Upper lobe of left lung (tissue), 4 donors: Measurements from ENCODE around the gene IGF2BP1.

Experiments
- CTCF ChIP-seq, 6 experiments: fragments of 450-650 bp in 4 of 6; fragments of 200-600 bp in 2 of 6; sonication (generic) in 2 of 6; IDR thresholded peaks; one replicate each; pipeline ENCODE4 v1.5.1; 2016 to 2019; ENCODE audit warnings: antibody characterized with exemption in 6 of 6
- EP300 ChIP-seq, 4 donors: sonication (generic); formaldehyde crosslinking; IDR thresholded peaks; one replicate each; pipeline ENCODE4 v1.5.1; 2017; ENCODE audit warnings: antibody characterized with exemption in 4 of 4, control low read depth in 2 of 4
- POLR2A ChIP-seq, 4 donors: fragments of 450-650 bp; IDR thresholded peaks; one replicate each; pipeline ENCODE4 v1.5.1; 2016 to 2017; ENCODE audit warnings: antibody characterized with exemption in 4 of 4, mild to moderate bottlenecking in 2 of 4
- POLR2AphosphoS5 ChIP-seq, 2 donors: sonication (generic); formaldehyde crosslinking; IDR thresholded peaks; one replicate each; pipeline ENCODE4 v1.5.1; 2017; ENCODE audit warnings: antibody characterized with exemption in 2 of 2

GRCh38 chr17:49018748-49019147 lies 21.6 kb downstream of the IGF2BP1 start:
- TF ChIP-seq CTCF (IDR thresholded peaks at IDR 0.05) (no peak), POLR2A (IDR thresholded peaks at IDR 0.05) (no peak), POLR2AphosphoS5 (IDR thresholded peaks at IDR 0.05) (no peak), EP300 (IDR thresholded peaks at IDR 0.05) (no peak)
